Kidney (tissue), 14 donors: ENCODE results near the gene PIM1. TPM values are rescaled to one million over a fixed set of nuclear protein-coding genes. Genes with fewer than 3 reads are reported as not detected.

ENCODE experiments used
- DNase-seq, 5 donors: peaks; one replicate each; pipeline ENCODE4 v3.0.0-alpha.2; 2013 to 2020
- FAIRE-seq: peaks from 2 replicates; lab custom pipeline; 2012; peaks lifted over from hg19 to GRCh38; lab: Jason Lieb, UNC
- H3K27ac ChIP-seq, 2 donors: one replicate each; pipeline ENCODE4 v1.7.0; 2013; ENCODE audit warnings: low read depth in 2 of 2, low read length in 2 of 2, inconsistent platforms in 1 of 2
- H3K27me3 ChIP-seq: one replicate; pipeline ENCODE4 v1.7.1; 2013; ENCODE audit warnings: low read length, inconsistent platforms; ENCODE audit not compliant: control insufficient read depth, insufficient read depth
- H3K36me3 ChIP-seq, 3 donors: one replicate each; pipeline versions ENCODE4 v1.7.0 to v1.7.1; 2013; ENCODE audit warnings: low read length in 3 of 3, control low read depth in 1 of 3, inconsistent platforms in 1 of 3; ENCODE audit not compliant: insufficient read depth in 3 of 3, control insufficient read depth in 2 of 3
- H3K4me1 ChIP-seq, 3 donors: one replicate each; pipeline versions ENCODE4 v1.7.0 to v1.7.1; 2013; ENCODE audit warnings: low read length in 3 of 3, inconsistent platforms in 1 of 3, low read depth in 1 of 3; ENCODE audit not compliant: control insufficient read depth in 2 of 3, insufficient read depth in 2 of 3
- H3K4me3 ChIP-seq, 3 donors: one replicate each; pipeline versions ENCODE4 v1.7.0 to v1.8.1; 2013; ENCODE audit warnings: low read length in 3 of 3, control low read depth in 1 of 3, inconsistent platforms in 1 of 3
- H3K9ac ChIP-seq, 3 donors: one replicate each; pipeline versions ENCODE4 v1.7.0 to v1.7.1; 2013; ENCODE audit warnings: low read length in 3 of 3, control low read depth in 1 of 3, inconsistent platforms in 1 of 3
- H3K9me3 ChIP-seq, 3 donors: one replicate each; pipeline versions ENCODE4 v1.7.0 to v1.7.1; 2013; ENCODE audit warnings: low read length in 3 of 3, control low read depth in 1 of 3, inconsistent platforms in 1 of 3; ENCODE audit not compliant: control insufficient read depth in 2 of 3, insufficient read depth in 1 of 3
- intact Hi-C: fragments of 100-400 bp; cut with DNase I; formaldehyde crosslinking; loops from one replicate; pipeline ENCODE4 v1.11.1; 2022
- polyA plus RNA-seq: library from polyadenylated mRNA; stranded (reverse); fragments of 350-450 nt; fragmentation: Illumina TruSeq; extraction: RNeasy Lipid Tissue Mini Kit (QIAGEN cat#74804); gene quantifications from one replicate; pipeline ENCODE4 v1.2.3, GENCODE V29; 2014; ENCODE audit warnings: low read depth, low replicate concordance; ENCODE audit not compliant: insufficient read depth
- total RNA-seq: library from RNA; stranded (reverse); fragmentation: NEBNext Ultra II Directional; extraction: Animal tissue kit (Norgen Biotek cat#: 25700); gene quantifications from one replicate; pipeline ENCODE4 v1.2.1, GENCODE V29; 2021
- TF ChIP-seq, protein P1 (sequence below): IDR thresholded peaks from 3 replicates; pipeline ENCODE4 v1.5.1; 2012; ENCODE audit warnings: mild to moderate bottlenecking, moderate library complexity, borderline replicate concordance; ENCODE audit not compliant: insufficient read depth; ENCODE audit errors: extremely low read depth
- donor health status: control.
- donor health status: control.
- donor health status: control.
- donor health status: control.
- donor health status: control.
- donor health status: DM: yes; HTN: yes; CAD: no.
- donor health status: Normal renal cell carcinoma (clear cell type).

The PIM1 gene
- total and polyA plus RNA-seq, 2 donors from 2014 or later = 19.1 to 30.4 TPM

DNA sequence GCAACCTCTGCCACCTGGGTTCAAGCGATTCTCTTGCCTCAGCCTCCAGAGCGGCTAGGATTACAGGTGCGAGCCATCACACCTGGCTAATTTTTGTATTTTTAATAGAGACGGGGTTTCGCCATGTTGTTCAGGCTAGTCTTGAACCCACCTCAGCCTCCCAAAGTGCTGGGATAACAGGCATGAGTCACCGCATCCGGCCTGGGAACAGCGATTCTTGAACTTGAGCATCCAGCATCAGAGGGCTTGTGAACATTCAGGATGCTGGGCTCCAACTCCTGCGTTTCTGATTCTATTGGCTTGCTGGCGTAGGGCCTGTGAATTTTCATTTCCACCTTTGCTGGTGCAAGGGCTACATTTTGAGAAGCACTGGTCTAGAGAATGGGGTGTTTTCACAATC lies 24.5 kb upstream of the PIM1 start:
- TF ChIP-seq, protein P1, sequence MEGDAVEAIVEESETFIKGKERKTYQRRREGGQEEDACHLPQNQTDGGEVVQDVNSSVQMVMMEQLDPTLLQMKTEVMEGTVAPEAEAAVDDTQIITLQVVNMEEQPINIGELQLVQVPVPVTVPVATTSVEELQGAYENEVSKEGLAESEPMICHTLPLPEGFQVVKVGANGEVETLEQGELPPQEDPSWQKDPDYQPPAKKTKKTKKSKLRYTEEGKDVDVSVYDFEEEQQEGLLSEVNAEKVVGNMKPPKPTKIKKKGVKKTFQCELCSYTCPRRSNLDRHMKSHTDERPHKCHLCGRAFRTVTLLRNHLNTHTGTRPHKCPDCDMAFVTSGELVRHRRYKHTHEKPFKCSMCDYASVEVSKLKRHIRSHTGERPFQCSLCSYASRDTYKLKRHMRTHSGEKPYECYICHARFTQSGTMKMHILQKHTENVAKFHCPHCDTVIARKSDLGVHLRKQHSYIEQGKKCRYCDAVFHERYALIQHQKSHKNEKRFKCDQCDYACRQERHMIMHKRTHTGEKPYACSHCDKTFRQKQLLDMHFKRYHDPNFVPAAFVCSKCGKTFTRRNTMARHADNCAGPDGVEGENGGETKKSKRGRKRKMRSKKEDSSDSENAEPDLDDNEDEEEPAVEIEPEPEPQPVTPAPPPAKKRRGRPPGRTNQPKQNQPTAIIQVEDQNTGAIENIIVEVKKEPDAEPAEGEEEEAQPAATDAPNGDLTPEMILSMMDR = no peak
- H3K27ac ChIP-seq = peak overlapping the region; percentile 23 to 89
- no peak overlapping the region for H3K9ac ChIP-seq

GRCh38 chr6:37146735-37147157 lies 23.2 kb upstream of the PIM1 start:
- H3K27me3 ChIP-seq = no peaks in the 10 kb centered on the region
- H3K4me3 ChIP-seq = no peak overlapping the region
- intact Hi-C loops = no loop called here
- no peaks in the 10 kb centered on the region for H3K9me3 ChIP-seq
- peaks cover 0 to 5% (median 4%) of the 10 kb centered on the region in 3 donors for H3K4me1 ChIP-seq
- no peak overlapping the region for H3K9ac ChIP-seq
- H3K36me3 ChIP-seq = no peaks in the 10 kb centered on the region
- FAIRE-seq (no peak), DNase-seq (no peak)
- TF ChIP-seq, protein P1 = no peak
- no peak overlapping the region for H3K27ac ChIP-seq

More for the DNA sequence above, 24.5 kb upstream of the PIM1 start:
- Histone ChIP-seq H3K27me3 (no peaks in the 10 kb centered on the region), H3K4me1 (peaks cover 0 to 10% (median 8%) of the 10 kb centered on the region in 3 donors), H3K4me3 (no peak overlapping the region), H3K9me3 (no peaks in the 10 kb centered on the region), H3K36me3 (no peaks in the 10 kb centered on the region)
- no peak for FAIRE-seq
- no peak for DNase-seq
- intact Hi-C loops = no loop called here

GRCh38 chr6:37149745-37150144 lies 20.2 kb upstream of the PIM1 start:
- no peak for DNase-seq
- Histone ChIP-seq H3K36me3 (no peaks in the 10 kb centered on the region), H3K4me1 (no peaks in the 10 kb centered on the region), H3K27me3 (no peaks in the 10 kb centered on the region), H3K27ac (no peak overlapping the region), H3K9me3 (no peaks in the 10 kb centered on the region), H3K4me3 (no peak overlapping the region), H3K9ac (no peak overlapping the region)
- no peak for FAIRE-seq
- TF ChIP-seq, protein P1 = no peak
- intact Hi-C loops = no loop called here

DNA sequence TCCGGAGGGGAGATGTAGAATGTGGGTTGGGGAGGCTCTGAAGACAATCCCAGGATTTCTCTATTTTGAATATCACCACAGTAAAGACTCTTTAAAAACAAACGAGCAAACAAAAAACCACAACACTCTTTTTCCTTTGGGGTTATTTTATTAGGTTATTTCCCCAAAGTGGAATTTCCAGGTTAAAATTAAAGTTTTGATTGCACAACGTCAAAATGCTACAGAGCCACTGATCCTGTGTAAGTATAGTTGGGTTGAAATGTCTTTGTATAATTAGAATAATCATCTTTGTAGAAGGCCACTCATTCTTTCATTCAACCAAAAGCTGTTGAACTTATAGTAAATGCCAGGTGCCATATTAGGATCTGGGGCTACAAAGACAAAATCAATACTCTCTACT lies 19.6 kb upstream of the PIM1 start:
- TF ChIP-seq, protein P1 = no peak
- H3K27me3 ChIP-seq = no peaks in the 10 kb centered on the region
- no peaks in the 10 kb centered on the region for H3K36me3 ChIP-seq
- H3K27ac ChIP-seq = no peak overlapping the region
- H3K4me3 ChIP-seq = no peak overlapping the region
- H3K9me3 ChIP-seq = no peaks in the 10 kb centered on the region
- intact Hi-C loops = no loop called here
- DNase-seq = no peak
- no peak for FAIRE-seq
- H3K9ac ChIP-seq = no peak overlapping the region
- H3K4me1 ChIP-seq = no peaks in the 10 kb centered on the region
